K562 (cell line): Measurements from ENCODE around the gene DMWD. TPM values are rescaled to one million over a fixed set of nuclear protein-coding genes. Genes with fewer than 3 reads are reported as not detected.

Source experiments
- ATAC-seq: fragments of 200-7000 bp; cut with Tn5 transposase; 3 replicates; pipeline ENCODE4 v1.9.1; 2020; ENCODE audit warnings: moderate library complexity
- BruUV-seq: library from RNA; stranded (reverse); fragments of 400-500 nt; replicated peaks from 2 replicates; lab custom pipeline; 2021; lab: Mats Ljungman, UMichigan
- CTCF ChIA-PET: fragments of 300-600 bp; formaldehyde crosslinking; extraction: SDS; loops from one replicate; lab custom pipeline; 2021; ENCODE audit warnings: low intra/inter-chr PET ratio; lab: Yijun Ruan, JAX
- POLR2A ChIA-PET: fragments of 300-600, 350-650 bp; sonication (Branson Sonifier 250); formaldehyde crosslinking; extraction: SDS; loops from one replicate; lab custom pipeline; 2021; ENCODE audit warnings: antibody characterized with exemption, inconsistent platforms; lab: Yijun Ruan, JAX
- DNase-seq, 4 experiments: peaks; one replicate each; pipeline versions ENCODE4 v3.0.0 to v3.0.0-alpha.2; 2011 to 2018; ENCODE audit warnings: low spot score in 3 of 4, mixed read lengths in 3 of 4; ENCODE audit errors: extremely low read depth in 1 of 4
- FAIRE-seq: peaks from 2 replicates; lab custom pipeline; 2011; peaks lifted over from hg19 to GRCh38; lab: Jason Lieb, UNC
- H2AFZ ChIP-seq: 2 replicates; pipeline ENCODE4 v1.6.0; 2011; ENCODE audit warnings: low read depth, low read length, control low read depth, inconsistent platforms
- H3K27ac ChIP-seq: fragments of 200-600 bp; 3 replicates; pipeline ENCODE4 v1.8.0; 2011; ENCODE audit warnings: low read depth, mild to moderate bottlenecking, control low read depth, inconsistent platforms, low read length, moderate library complexity, mixed read lengths; ENCODE audit errors: extremely low read depth
- H3K27me3 ChIP-seq, 2 experiments: fragments of 300-600 bp in 1 of 2; 2 replicates in 1 of 2; 3 replicates in 1 of 2; pipeline versions ENCODE4 v1.6.0 to v1.8.0; 2011; ENCODE audit warnings: inconsistent platforms in 2 of 2, low read length in 2 of 2, mild to moderate bottlenecking in 1 of 2, mixed read lengths in 1 of 2, moderate library complexity in 1 of 2; ENCODE audit not compliant: control insufficient read depth in 2 of 2, insufficient read depth in 2 of 2
- H3K36me3 ChIP-seq: fragments of 300-600 bp; 3 replicates; pipeline ENCODE4 v1.8.0; 2011; ENCODE audit warnings: mild to moderate bottlenecking, low read length, inconsistent platforms; ENCODE audit not compliant: control insufficient read depth, insufficient read depth
- H3K4me1 ChIP-seq, 2 experiments: fragments of 200-600 bp in 1 of 2; replicated peaks in 1 of 2; 2 replicates in 1 of 2; 3 replicates in 1 of 2; pipeline versions ENCODE4 v1.5.1 to v1.8.0; 2011; ENCODE audit warnings: inconsistent platforms in 2 of 2, low read length in 2 of 2, mild to moderate bottlenecking in 1 of 2, mixed read lengths in 1 of 2, moderate library complexity in 1 of 2; ENCODE audit not compliant: control insufficient read depth in 2 of 2, insufficient read depth in 2 of 2
- H3K4me2 ChIP-seq: 2 replicates; pipeline ENCODE4 v1.6.1; 2011; ENCODE audit warnings: low read length, control low read depth, inconsistent platforms, mixed read lengths; ENCODE audit not compliant: insufficient read depth
- H3K4me3 ChIP-seq: fragments of 200-600 bp; sonication (generic), shearing (Covaris generic); 2 replicates; pipeline ENCODE4 v1.5.1; 2016; ENCODE audit warnings: control low read depth, inconsistent platforms
- H3K79me2 ChIP-seq: fragments of 200-600 bp; 3 replicates; pipeline ENCODE4 v1.8.0; 2011; ENCODE audit warnings: low read length, inconsistent platforms; ENCODE audit not compliant: control insufficient read depth, insufficient read depth
- H3K9ac ChIP-seq, 2 experiments: 2 replicates each; pipeline versions ENCODE4 v1.6.0 to v1.6.1; 2011; ENCODE audit warnings: low read depth in 2 of 2, low read length in 2 of 2, control low read depth in 1 of 2, inconsistent platforms in 1 of 2, mild to moderate bottlenecking in 1 of 2, mixed read lengths in 1 of 2; ENCODE audit not compliant: insufficient read depth in 1 of 2
- H3K9me1 ChIP-seq: one replicate; pipeline ENCODE4 v1.6.0; 2011; ENCODE audit warnings: inconsistent platforms, mild to moderate bottlenecking, low read length, moderate library complexity; ENCODE audit not compliant: control insufficient read depth, insufficient read depth
- H3K9me3 ChIP-seq: replicated peaks from 2 replicates; pipeline ENCODE4 v1.5.1; 2011; ENCODE audit warnings: low read depth, low read length, inconsistent platforms; ENCODE audit not compliant: control insufficient read depth, insufficient read depth
- H4K20me1 ChIP-seq: replicated peaks from 2 replicates; pipeline ENCODE4 v1.6.1; 2011; ENCODE audit warnings: low read length, inconsistent platforms, mixed read lengths; ENCODE audit not compliant: control insufficient read depth, insufficient read depth
- DACH1 ChIP-seq: fragments of 450-650 bp; IDR thresholded peaks from 2 replicates; pipeline ENCODE4 v1.6.1; 2018; ENCODE audit not compliant: partially characterized antibody
- FIP1L1 ChIP-seq: fragments of 200-400 bp; formaldehyde crosslinking; IDR thresholded peaks from 2 replicates; pipeline ENCODE4 v1.6.1; 2018; ENCODE audit warnings: mild to moderate bottlenecking, low read depth, low read length; ENCODE audit not compliant: poor library complexity, severe bottlenecking
- FOXP4 ChIP-seq: sonication (generic); formaldehyde crosslinking; IDR thresholded peaks from 2 replicates; pipeline ENCODE4 v1.8.0; 2022; ENCODE audit warnings: mild to moderate bottlenecking, missing genetic modification reagents, borderline replicate concordance
- MIER1 ChIP-seq: fragments of 450-650 bp; IDR thresholded peaks from 2 replicates; pipeline ENCODE4 v1.6.1; 2016; ENCODE audit warnings: antibody characterized with exemption, mild to moderate bottlenecking, low read depth
- NFRKB ChIP-seq: fragments of 450-650 bp; IDR thresholded peaks from 2 replicates; pipeline ENCODE4 v1.6.1; 2016; ENCODE audit warnings: low read depth
- POLR2AphosphoS5 ChIP-seq: IDR thresholded peaks from 2 replicates; pipeline ENCODE4 v1.6.1; 2011; ENCODE audit warnings: mild to moderate bottlenecking, low read depth, low read length, moderate library complexity; ENCODE audit not compliant: control insufficient read depth, insufficient read depth
- RNF219 ChIP-seq: fragments of 250-450 bp; sonication (Bioruptor Pico); IDR thresholded peaks from 2 replicates; pipeline ENCODE4 v1.5.0; 2022; ENCODE audit warnings: mild to moderate bottlenecking
- SMARCE1 ChIP-seq: fragments of 450-650 bp; IDR thresholded peaks from 2 replicates; pipeline ENCODE4 v1.7.1; 2016; ENCODE audit warnings: mild to moderate bottlenecking
- TOE1 ChIP-seq, 2 experiments: fragments of 450-650 bp in 1 of 2; sonication (generic) in 1 of 2; formaldehyde crosslinking in 1 of 2; IDR thresholded peaks; 2 replicates each; pipeline versions ENCODE4 v1.7.1 to v1.8.0; 2016 to 2022; ENCODE audit warnings: borderline replicate concordance in 2 of 2, mild to moderate bottlenecking in 2 of 2, antibody characterized with exemption in 1 of 2, inconsistent platforms in 1 of 2, low read depth in 1 of 2, missing genetic modification reagents in 1 of 2, moderate library complexity in 1 of 2
- ZMIZ1 ChIP-seq, 2 experiments: fragments of 150-350 bp in 1 of 2; IDR thresholded peaks; 2 replicates each; pipeline ENCODE4 v1.6.1; 2012 to 2016; ENCODE audit warnings: low read depth in 2 of 2, low read length in 2 of 2, mild to moderate bottlenecking in 1 of 2, moderate library complexity in 1 of 2
- ZNF311 ChIP-seq: fragments of 250-450 bp; sonication (Bioruptor Pico); IDR thresholded peaks from 2 replicates; pipeline ENCODE4 v1.4.0; 2020; ENCODE audit warnings: mild to moderate bottlenecking, moderate library complexity
- WGBS: fragments of 100-300 bp; shearing (Covaris generic); methylation state at CpG from one replicate; pipeline ENCODE4 v1.1.6; 2016; ENCODE audit warnings: low coverage, mixed read lengths; ENCODE audit not compliant: insufficient coverage; ENCODE audit errors: missing lambda C conversion rate; 5-methylcytosine and 5-hydroxymethylcytosine counted together
- in situ Hi-C: fragments of 300-500 bp; cut with MboI; formaldehyde crosslinking; loops from 4 replicates; pipeline ENCODE4 v1.15.0; 2018; ENCODE audit warnings: inconsistent platforms, mixed read lengths
- intact Hi-C: fragments of 100-400 bp; cut with micrococcal nuclease; formaldehyde crosslinking; loops from 2 replicates; pipeline ENCODE4 v1.14.2; 2022
- polyA plus RNA-seq, 8 experiments: library from polyadenylated mRNA; depleted of rRNA in 4 of 8; stranded (reverse) in 5 of 8; unstranded in 3 of 8; fragments of >200 nt; fragmentation: Nextera tagmentation in 2 of 8; fragmentation: Illumina TruSeq in 1 of 8; extraction: Ambion mirVana in 2 of 8; extraction: Trizol in 1 of 8; gene quantifications; 2 replicates each; pipeline versions ENCODE4 v1.2.1 to v1.2.3, GENCODE V29; 2011 to 2014; ENCODE audit warnings: inconsistent platforms in 1 of 8, missing spikeins in 1 of 8
- total RNA-seq, 7 experiments: library from RNA; depleted of rRNA in 6 of 7; stranded (reverse); fragments of >200 nt in 6 of 7; fragmentation: Illumina TruSeq in 2 of 7; extraction: Trizol in 2 of 7; gene quantifications; 2 replicates each; pipeline versions ENCODE4 v1.2.1 to v1.2.3, GENCODE V29; 2011 to 2021; ENCODE audit warnings: low replicate concordance in 1 of 7

The DMWD gene
- total and polyA plus RNA-seq, 9 of the 15 experiments (the other 6 are each of a cell fraction or from before 2014, with no cell fraction given): 4.7 to 54.6 (median 19.0) TPM

- TF ChIP-seq ZMIZ1 (IDR thresholded peaks at IDR 0.05; ENCODE audit: low read depth in 2 of 2, low read length in 2 of 2): no peak
Observed at GRCh38 chr19:45764945-45765701, 27.5 kb downstream of the DMWD start (continued).

GRCh38 chr19:45764475-45764874 is 28.2 kb downstream of the DMWD start:
- DNase-seq (no peak), ATAC-seq (no peak), FAIRE-seq (no peak)
- no TSS peak for BruUV-seq
- Histone ChIP-seq H3K27ac (no peak overlapping the region), H3K9ac (peak overlapping the region in 1 of 2 experiments; percentile 70; a peak in 1 of 4 replicates), H3K4me2 (no peak overlapping the region), H4K20me1 (no peaks in the 10 kb centered on the region), H3K27me3 (no peaks in the 10 kb centered on the region), H3K36me3 (no peaks in the 10 kb centered on the region; the same call in 2 of the 3 replicates), H3K9me1 (no peaks in the 10 kb centered on the region), H3K4me3 (no peak overlapping the region), H2AFZ (no peak overlapping the region), H3K4me1 (peaks cover 6 to 73% of the 10 kb centered on the region in 2 experiments; a peak in 4 of 5 replicates), H3K79me2 (peaks cover 17% of the 10 kb centered on the region; the same call in 2 of the 3 replicates), H3K9me3 (no peaks in the 10 kb centered on the region)
- intact Hi-C loops (no loop called here), in situ Hi-C loops (no loop called here)
- 77% methylated on average over 6 of the region's 6 CpGs for WGBS
- ChIA-PET CTCF (no interaction called here), POLR2A (interaction anchor here (0.6 to 1.0 kb wide), 3 partner anchors 8 to 578 kb away, joined by 3 to 4 read pairs (median 3); no protein-coding TSS in a partner anchor)
- TF ChIP-seq FIP1L1 (no peak), POLR2AphosphoS5 (no peak), DACH1 (no peak), TOE1 (IDR thresholded peaks at IDR 0.05; ENCODE audit: borderline replicate concordance) (no peak), TOE1 (CRISPR knock-in tag; IDR thresholded peaks at IDR 0.05; ENCODE audit: borderline replicate concordance, low read depth) (no peak), NFRKB (no peak), MIER1 (no peak), RNF219 (CRISPR knock-in tag) (no peak), FOXP4 (CRISPR knock-in tag) (no peak), SMARCE1 (no peak), ZNF311 (CRISPR knock-in tag) (no peak)
